Medulla oblongata (tissue), 1 donor: Measurements from ENCODE around the gene KAZN.

ENCODE experiments used
- DNase-seq: peaks from one replicate; pipeline ENCODE4 v3.0.0-alpha.2; 2015; ENCODE audit errors: extremely low spot score

Gene KAZN

GRCh38 chr1:14794136-14794768 is 195.8 kb downstream of the KAZN start:
- no peak for DNase-seq

- no peak for DNase-seq
Measured at GRCh38 chr1:14794906-14795305, 196.4 kb downstream of the KAZN start.

GRCh38 chr1:14795589-14795988 is 197.1 kb downstream of the KAZN start:
- DNase-seq = no peak

GRCh38 chr1:14800014-14800413 is 201.5 kb downstream of the KAZN start:
- no peak for DNase-seq

GRCh38 chr1:14800500-14801076 is 202.1 kb downstream of the KAZN start:
- DNase-seq = no peak

- DNase-seq = no peak
Measured at GRCh38 chr1:14803002-14803789, 204.7 kb downstream of the KAZN start.

DNA sequence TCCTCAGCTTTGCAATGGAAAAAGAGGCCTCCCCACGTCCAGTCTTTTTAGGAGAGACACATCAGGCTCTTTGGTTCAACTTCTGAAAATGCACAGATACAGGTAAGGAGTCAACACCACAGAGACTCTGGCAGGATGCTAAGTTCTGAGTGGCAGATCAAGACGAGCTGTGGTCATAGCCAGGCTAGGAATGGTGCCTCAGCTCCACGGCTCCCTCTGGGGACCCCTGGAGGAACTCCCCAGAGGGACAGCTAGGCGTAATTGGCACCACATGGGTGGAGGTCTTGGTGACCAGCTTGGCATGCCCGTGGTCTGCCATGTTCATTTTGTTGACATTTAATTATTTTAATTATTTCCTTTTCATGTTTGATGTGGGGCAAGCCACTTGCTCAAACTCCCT is 206.1 kb downstream of the KAZN start:
- DNase-seq = no peak

DNA sequence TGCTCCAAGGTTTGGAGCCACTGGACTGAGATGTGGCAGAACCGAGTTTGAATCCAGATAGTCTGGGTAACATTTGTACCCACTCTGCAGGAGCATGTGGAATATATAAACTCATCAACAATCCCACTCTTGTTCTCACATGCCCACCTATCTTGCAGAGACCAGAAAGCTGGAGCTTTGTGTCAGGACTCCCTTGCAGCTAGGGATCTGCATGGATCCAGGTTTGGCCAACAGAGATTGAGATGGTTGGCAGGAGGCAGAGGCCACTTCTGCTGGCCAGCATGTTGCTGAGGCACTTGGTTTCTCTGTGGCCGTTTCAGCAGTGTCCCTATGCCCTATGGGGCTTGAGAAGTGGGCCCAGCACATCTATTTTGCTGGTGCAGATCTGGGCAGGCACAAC is 208.3 kb downstream of the KAZN start:
- no peak for DNase-seq

GRCh38 chr1:14808768-14809167 is 210.3 kb downstream of the KAZN start:
- no peak for DNase-seq

DNA sequence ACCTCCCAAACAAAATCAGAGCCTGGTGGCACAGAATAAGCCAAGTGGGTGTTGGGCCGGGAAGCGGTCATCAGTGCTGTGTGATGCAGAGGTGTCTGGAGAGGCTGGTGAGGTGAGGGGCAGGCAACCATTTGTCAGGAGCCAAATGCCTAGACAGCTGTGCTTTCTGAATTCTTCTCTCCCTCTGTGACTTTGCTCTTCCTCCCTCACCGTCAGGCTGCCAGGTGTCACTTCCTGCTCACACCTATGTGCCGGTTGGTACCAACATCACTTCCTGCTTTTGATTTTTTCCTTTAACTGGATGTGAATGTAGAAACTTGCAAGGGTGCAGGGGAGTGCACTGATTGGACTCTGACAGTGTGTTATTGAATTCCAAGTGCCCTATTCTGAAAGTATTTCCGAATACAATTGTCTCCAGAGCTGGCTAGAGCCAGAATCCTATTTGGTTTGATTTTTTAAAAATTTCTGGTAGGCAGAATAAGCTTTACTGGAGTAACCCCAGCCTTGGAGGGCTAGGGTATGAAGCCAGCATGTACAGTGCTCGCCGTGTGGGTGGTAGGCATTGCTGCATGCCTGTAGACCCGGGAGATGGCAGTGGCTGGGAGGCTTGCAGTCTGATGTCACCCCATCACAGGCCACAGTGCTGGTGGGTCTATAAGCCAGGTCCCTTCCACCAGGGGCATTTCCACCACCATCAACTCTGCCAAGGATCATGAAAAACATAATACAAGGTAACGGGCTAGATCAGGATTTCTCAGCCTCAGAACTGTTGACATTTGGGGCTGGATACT is 210.9 kb downstream of the KAZN start:
- no peak for DNase-seq

DNA sequence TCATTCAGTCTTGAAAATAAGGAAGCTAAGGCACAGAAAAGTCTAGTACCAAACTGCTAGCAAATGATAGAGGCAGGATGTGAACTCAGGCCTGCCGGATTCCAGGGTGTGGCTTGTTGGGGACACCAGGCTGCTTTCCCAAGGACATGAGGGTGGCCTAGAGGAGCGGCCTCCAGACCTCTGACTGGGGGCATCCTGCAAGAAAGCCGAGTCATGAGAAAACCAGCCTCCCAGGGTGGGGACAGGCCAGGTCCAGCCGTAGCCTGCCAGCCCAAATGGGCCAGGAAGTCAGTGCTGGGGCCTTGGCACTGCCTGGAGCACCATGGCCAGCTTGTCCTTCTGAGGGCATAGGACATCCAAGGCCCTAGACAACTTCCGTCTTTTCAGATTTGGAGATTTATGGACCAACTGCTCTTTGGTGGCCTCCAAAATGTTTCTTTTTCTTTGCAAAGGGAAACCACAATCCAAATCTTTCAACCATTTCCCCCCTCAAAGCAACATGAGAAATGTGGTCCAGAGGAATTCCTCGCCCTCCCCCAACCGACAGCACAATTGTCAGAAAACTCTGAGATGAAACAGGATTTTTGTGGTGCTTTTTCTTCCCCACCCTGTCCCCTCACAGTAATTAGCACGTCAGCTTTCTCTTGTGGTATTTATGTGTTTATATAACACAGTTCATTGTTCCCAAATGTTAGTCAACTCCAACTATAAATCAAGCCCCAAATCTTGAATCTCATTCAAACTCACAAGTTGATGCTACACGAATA is 212.3 kb downstream of the KAZN start:
- DNase-seq = no peak

DNA sequence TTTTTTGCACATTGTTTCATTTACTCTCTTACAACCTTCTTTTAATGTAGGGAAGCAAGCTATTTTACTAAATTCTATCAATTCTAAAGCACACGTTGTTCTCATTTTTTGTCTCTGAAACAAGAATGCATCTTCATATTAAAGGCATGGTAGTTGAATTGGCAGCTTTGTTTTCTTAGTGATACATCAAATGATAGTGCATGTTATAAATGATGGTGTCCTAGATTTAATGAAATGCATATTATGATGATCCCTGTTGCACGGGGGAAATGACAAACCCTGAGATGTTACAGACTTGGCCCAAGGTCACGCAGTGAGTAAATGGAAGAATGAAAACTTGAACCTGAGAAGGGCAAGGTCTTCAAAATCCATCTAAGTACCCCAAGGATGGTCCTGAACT is 213.1 kb downstream of the KAZN start:
- DNase-seq = no peak

DNA sequence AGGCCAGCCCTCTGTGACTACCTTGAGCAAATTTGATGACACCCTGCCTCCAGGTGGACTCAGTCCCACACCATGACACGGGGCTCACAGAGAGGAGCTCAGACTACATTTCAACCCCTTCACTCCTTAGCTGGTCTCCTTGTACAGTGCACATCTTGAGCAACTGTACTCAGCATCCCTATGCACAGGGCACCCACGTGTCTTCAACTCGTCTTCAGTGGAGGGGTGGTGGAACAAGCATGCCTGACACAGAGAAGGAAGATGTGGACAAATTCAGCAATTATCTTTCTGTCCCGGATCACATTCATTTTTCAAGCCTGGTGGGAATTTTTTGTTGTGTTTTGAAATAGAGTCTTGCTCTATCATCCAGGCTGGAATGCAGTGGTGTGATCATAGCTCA is 213.7 kb downstream of the KAZN start:
- DNase-seq = no peak

DNA sequence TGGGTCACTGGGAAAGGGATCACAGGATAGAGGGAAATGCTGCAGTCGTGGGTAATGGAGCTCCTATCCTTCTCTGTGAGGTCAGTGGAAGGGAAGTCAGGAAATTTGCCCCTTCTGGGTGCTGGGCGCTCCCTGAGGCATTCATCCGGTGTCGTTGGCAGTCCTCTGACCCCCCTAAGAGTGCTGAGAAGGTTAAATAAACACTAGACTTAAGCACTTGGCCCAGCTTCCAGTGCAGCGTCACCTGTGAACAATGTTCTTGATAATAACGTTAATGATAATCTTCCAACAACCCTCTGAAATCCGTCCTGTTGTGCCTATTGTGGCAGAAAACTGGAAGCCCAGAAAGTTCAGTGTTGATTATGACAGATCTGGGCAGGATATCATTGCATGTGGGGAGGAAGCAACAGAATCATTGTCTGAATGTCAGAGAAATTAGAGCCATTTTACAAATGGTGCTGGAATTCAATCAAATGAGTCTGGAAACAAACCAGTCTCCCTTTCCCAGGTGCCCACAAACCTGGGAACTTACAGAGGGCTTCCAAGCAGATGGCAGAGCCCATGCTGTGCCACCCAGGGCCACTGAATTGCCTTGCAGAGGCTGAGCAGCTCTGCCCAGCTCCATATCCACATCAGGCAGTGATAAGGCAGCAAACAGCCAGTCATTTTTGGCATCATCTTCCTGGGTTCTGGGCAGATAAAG is 216.8 kb downstream of the KAZN start:
- no peak for DNase-seq

DNA sequence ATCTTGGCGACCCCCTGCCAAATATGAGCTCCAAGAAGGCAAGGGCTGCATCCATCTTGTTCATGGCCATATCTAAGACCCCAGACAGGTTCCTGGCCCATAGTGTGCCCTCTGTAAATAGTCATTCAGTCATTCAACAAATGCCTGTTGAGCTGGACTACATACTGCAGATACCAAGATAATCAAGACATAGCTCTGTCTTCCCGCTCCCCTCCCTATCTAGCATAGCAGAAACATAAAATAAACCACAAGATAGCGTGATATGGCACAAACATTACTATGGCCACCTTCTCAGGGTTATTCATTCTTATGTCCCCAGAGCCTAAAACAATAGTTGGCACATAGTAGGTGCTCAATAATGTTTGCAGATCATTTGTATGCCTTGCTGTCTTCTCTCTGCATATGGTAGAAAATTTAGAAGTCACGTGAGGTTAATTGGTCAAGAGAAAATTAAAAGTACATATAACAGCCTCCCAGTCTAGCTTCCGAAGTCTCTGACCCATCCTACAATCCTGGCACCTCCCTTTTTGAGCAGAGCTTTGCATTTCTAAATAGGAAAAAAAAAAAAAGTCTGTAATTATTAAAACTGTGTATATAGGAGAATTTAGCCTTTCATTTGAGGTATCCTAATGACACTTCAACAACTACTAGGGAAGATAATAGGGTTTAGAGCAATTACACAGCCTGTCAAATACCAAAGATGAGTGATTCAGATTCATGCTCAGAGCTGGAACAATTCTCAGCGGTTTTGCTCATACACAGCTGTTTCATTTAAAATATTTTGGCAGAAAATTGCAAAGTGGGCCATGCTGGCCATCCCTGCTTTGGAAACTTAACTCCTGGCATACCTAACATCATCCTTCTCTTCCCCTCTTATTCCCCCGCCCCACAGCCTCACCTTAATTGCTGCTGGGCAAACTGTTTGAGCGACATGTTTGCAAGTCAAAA is 219.0 kb downstream of the KAZN start:
- no peak for DNase-seq

- DNase-seq = no peak
Measured at GRCh38 chr1:14820295-14821085, 222.0 kb downstream of the KAZN start.

GRCh38 chr1:14822493-14822892 is 224.0 kb downstream of the KAZN start:
- no peak for DNase-seq

DNA sequence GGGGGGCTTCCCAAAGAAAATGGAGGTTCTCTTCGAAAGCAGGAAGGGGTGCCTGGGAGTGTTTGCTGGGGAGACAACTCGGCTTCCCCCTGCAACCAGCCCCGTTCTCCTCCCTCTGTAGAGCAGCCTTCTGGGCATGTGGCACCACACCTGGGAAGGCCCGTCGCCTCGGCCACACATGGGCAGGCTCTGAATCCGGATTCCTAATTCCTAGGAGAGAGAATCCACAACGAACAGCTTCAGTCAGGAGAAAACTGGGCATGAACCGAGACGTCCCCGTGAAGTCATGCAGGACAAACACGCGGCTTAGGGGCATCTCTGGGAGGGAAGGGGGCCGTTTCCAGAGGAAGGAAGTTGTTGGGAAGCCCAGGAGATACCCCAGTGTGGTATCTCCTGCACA is 224.5 kb downstream of the KAZN start:
- no peak for DNase-seq

DNA sequence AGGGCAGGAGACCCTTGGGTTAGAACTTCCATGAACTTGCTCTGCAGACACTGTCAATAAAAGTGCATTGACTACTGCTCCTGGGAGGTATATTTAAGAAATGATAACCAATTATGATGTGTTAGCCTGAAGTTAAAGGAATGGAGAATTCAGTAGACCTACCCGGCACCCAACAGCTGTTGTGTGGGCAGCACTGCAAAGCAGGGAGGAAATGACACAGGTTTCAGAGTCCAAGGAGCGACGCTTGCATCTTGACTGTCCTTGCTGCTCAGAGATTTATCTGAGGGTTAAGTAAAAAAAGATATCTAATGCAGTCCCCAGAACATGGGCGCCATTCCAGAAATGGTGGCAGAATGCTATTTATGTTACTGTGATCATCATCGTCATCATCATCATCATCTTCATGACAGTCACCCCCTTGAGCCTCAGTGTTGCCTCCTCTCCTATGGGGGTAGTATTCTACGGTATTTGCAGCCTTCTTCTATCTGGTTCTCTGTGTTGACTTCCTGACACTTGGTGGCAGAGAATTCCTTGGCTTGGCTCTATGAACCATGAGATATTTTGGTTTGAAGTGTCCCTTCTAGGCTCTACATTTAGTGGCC is 225.9 kb downstream of the KAZN start:
- DNase-seq = no peak
